ENCODE results near the gene AREG. TPM values are rescaled to one million over a fixed set of nuclear protein-coding genes. Genes with fewer than 3 reads are reported as not detected.

Gene AREG
- total and polyA plus RNA-seq, 5 donors from 2014 or later: 0.43 to 9.3 (median 1.9) TPM

Other genes with a start within 250 kb of the AREG start
- 0.54 TPM for gene EPGN, start 136.7 kb upstream of the AREG start, total RNA-seq
- not detected for gene EPGN, start 136.7 kb upstream of the AREG start, polyA plus RNA-seq
- gene EREG, start 80.0 kb upstream of the AREG start, total RNA-seq: 1.0 TPM
- not detected for gene EREG, start 80.0 kb upstream of the AREG start, polyA plus RNA-seq

Data from CD4-positive, CD25-positive, alpha-beta regulatory T cell (primary cell).